Esophagus muscularis mucosa (tissue), 3 donors: ENCODE results near the gene CYSLTR2.

Source experiments
- POLR2A ChIP-seq: fragments of 450-650 bp; IDR thresholded peaks from one replicate; pipeline ENCODE4 v1.6.1; 2017; ENCODE audit warnings: antibody characterized with exemption, moderate library complexity, mild to moderate bottlenecking, low read depth
- TF ChIP-seq, protein P1 (sequence below), 3 experiments: fragments of 200-600 bp in 2 of 3; fragments of 450-650 bp in 1 of 3; sonication (generic) in 2 of 3; IDR thresholded peaks; one replicate each; pipeline ENCODE4 v1.5.1; 2017 to 2019; ENCODE audit warnings: antibody characterized with exemption in 3 of 3, mild to moderate bottlenecking in 2 of 3, moderate library complexity in 1 of 3

DNA sequence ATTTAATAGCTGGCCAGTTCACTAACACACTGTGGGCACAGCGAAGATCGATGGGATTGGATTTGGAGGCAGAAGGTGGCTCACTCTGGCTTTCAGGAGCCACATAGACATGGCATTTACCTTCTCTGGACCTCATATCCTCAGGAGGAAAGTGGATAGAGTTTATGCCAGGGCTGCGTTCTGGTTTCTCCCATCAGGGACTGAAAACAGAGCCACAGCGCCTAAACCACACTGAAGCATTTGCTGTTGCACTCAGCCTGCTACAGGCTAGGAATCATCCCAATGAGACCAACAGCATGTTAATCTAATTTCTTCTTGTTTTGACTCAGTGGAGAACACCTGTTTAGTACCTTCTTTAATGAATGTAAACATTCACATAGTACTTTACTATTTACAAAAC is 1.6 kb downstream of the CYSLTR2 start:
- TF ChIP-seq, protein P1, sequence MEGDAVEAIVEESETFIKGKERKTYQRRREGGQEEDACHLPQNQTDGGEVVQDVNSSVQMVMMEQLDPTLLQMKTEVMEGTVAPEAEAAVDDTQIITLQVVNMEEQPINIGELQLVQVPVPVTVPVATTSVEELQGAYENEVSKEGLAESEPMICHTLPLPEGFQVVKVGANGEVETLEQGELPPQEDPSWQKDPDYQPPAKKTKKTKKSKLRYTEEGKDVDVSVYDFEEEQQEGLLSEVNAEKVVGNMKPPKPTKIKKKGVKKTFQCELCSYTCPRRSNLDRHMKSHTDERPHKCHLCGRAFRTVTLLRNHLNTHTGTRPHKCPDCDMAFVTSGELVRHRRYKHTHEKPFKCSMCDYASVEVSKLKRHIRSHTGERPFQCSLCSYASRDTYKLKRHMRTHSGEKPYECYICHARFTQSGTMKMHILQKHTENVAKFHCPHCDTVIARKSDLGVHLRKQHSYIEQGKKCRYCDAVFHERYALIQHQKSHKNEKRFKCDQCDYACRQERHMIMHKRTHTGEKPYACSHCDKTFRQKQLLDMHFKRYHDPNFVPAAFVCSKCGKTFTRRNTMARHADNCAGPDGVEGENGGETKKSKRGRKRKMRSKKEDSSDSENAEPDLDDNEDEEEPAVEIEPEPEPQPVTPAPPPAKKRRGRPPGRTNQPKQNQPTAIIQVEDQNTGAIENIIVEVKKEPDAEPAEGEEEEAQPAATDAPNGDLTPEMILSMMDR (IDR thresholded peaks at IDR 0.05) = no peak
- no peak for TF ChIP-seq POLR2A
